Endodermal cell (in vitro differentiated cells): ENCODE results near the gene PDZD4. TPM values are rescaled to one million over a fixed set of nuclear protein-coding genes. Genes with fewer than 3 reads are reported as not detected.

ENCODE experiments used
- DNase-seq: peaks from one replicate; pipeline ENCODE4 v3.0.0-alpha.2; 2017
- H3K27ac ChIP-seq: 2 replicates; pipeline ENCODE4 v1.5.1; 2013; ENCODE audit warnings: mild to moderate bottlenecking, low read depth, low read length, moderate library complexity
- H3K27me3 ChIP-seq: 2 replicates; pipeline ENCODE4 v1.6.1; 2013; ENCODE audit warnings: mild to moderate bottlenecking, low read length, moderate library complexity; ENCODE audit not compliant: insufficient read depth, control insufficient read depth, poor library complexity, severe bottlenecking
- H3K36me3 ChIP-seq: 2 replicates; pipeline ENCODE4 v1.7.0; 2013; ENCODE audit warnings: mild to moderate bottlenecking, low read length, moderate library complexity; ENCODE audit not compliant: control insufficient read depth, insufficient read depth
- H3K4me1 ChIP-seq: one replicate; pipeline ENCODE4 v1.7.0; 2013; ENCODE audit warnings: low read length; ENCODE audit not compliant: control insufficient read depth, insufficient read depth
- H3K4me3 ChIP-seq: 2 replicates; pipeline ENCODE4 v1.5.1; 2013; ENCODE audit warnings: mild to moderate bottlenecking, low read length, moderate library complexity
- H3K9ac ChIP-seq: 2 replicates; pipeline ENCODE4 v1.6.1; 2013; ENCODE audit warnings: mild to moderate bottlenecking, low read length, moderate library complexity; ENCODE audit not compliant: poor library complexity, severe bottlenecking; ENCODE audit errors: extremely low read depth
- H3K9me3 ChIP-seq: 2 replicates; pipeline ENCODE4 v1.6.1; 2013; ENCODE audit warnings: mild to moderate bottlenecking, low read length, moderate library complexity; ENCODE audit not compliant: control insufficient read depth
- H3K27ac Mint-ChIP-seq: 2 replicates; pipeline ENCODE4 v1.8.0; 2020; ENCODE audit warnings: mixed read lengths
- H3K27me3 Mint-ChIP-seq: 2 replicates; pipeline ENCODE4 v1.8.0; 2021; ENCODE audit warnings: mild to moderate bottlenecking, mixed read lengths; ENCODE audit not compliant: insufficient read depth
- H3K36me3 Mint-ChIP-seq: 2 replicates; pipeline ENCODE4 v1.8.0; 2020; ENCODE audit warnings: low read depth, mixed read lengths
- H3K4me1 Mint-ChIP-seq: 2 replicates; pipeline ENCODE4 v1.8.0; 2020; ENCODE audit warnings: mixed read lengths
- H3K4me3 Mint-ChIP-seq: 2 replicates; pipeline ENCODE4 v1.8.0; 2020; ENCODE audit warnings: mild to moderate bottlenecking, moderate library complexity, mixed read lengths
- H3K9me3 Mint-ChIP-seq: 2 replicates; pipeline ENCODE4 v1.8.0; 2020; ENCODE audit warnings: mild to moderate bottlenecking, mixed read lengths
- CTCF ChIP-seq: fragments of 200-600 bp; sonication (generic); conservative IDR thresholded peaks from 2 replicates; pipeline ENCODE4 v1.5.0; 2021; ENCODE audit warnings: antibody characterized with exemption, mild to moderate bottlenecking
- WGBS, 2 experiments: methylation state at CpG; one replicate each; pipeline versions ENCODE4 v1.1.5 to v1.1.7; 2013; ENCODE audit warnings: missing lambda C conversion rate in 2 of 2, mixed read lengths in 1 of 2; ENCODE audit not compliant: insufficient coverage in 1 of 2, insufficient read length in 1 of 2; 5-methylcytosine and 5-hydroxymethylcytosine counted together
- total RNA-seq, 2 donors: library from RNA; stranded (reverse); fragmentation: NEBNext Ultra II Directional in 1 of 2; extraction: Animal tissue kit (Norgen Biotek cat#: 25700) in 1 of 2; gene quantifications; 2 replicates in 1 of 2; 3 replicates in 1 of 2; pipeline ENCODE4 v1.2.1, GENCODE V29; 2021

Gene PDZD4
- total RNA-seq, 2 donors from 2014 or later = 30.1 to 68.3 TPM

GRCh38 chrX:153830640-153831428 is 490 bp upstream of the PDZD4 start:
- peak overlapping the region; percentile 45 for H3K4me3 Mint-ChIP-seq
- no peak for TF ChIP-seq CTCF
- no peak overlapping the region for H3K27ac ChIP-seq
- H3K27me3 ChIP-seq = no peaks in the 10 kb centered on the region
- peaks cover 12% of the 10 kb centered on the region for H3K4me1 Mint-ChIP-seq
- WGBS, 2 experiments = 1% methylated on average over 94 of the region's 102 CpGs; no CpG with 5 or more reads in 1 of the 2 experiments
- H3K27ac Mint-ChIP-seq = no peak overlapping the region
- H3K9ac ChIP-seq = no peak overlapping the region
- no peak overlapping the region for H3K4me3 ChIP-seq
- peaks cover 5% of the 10 kb centered on the region for H3K36me3 Mint-ChIP-seq
- peaks cover 6% of the 10 kb centered on the region for H3K27me3 Mint-ChIP-seq
- no peaks in the 10 kb centered on the region for H3K9me3 ChIP-seq
- H3K4me1 ChIP-seq = no peaks in the 10 kb centered on the region
- peak; percentile 61 for DNase-seq
- peaks cover 55% of the 10 kb centered on the region for H3K9me3 Mint-ChIP-seq
- no peaks in the 10 kb centered on the region for H3K36me3 ChIP-seq

- no peak overlapping the region for H3K27ac Mint-ChIP-seq
- peak overlapping the region; percentile 76 for H3K4me3 ChIP-seq
- WGBS, 2 experiments = 0% methylated on average over 27 of the region's 27 CpGs; no CpG with 5 or more reads in 1 of the 2 experiments
Observed at GRCh38 chrX:153829549-153829798, 870 bp downstream of the PDZD4 start.

GRCh38 chrX:153828723-153829548 is 1.4 kb downstream of the PDZD4 start:
- Mint-ChIP-seq H3K4me3 (peak overlapping the region; percentile 69), H3K4me1 (peaks cover 12% of the 10 kb centered on the region), H3K9me3 (peaks cover 56% of the 10 kb centered on the region), H3K27me3 (peaks cover 6% of the 10 kb centered on the region), H3K36me3 (peaks cover 5% of the 10 kb centered on the region), H3K27ac (peak overlapping the region; percentile 80)
- no peaks in the 10 kb centered on the region for H3K9me3 ChIP-seq
- H3K4me1 ChIP-seq = no peaks in the 10 kb centered on the region
- no peaks in the 10 kb centered on the region for H3K36me3 ChIP-seq
- no peaks in the 10 kb centered on the region for H3K27me3 ChIP-seq
- WGBS, 2 experiments = 0% methylated on average over 3 to 31 of the region's 50 CpGs
- H3K27ac ChIP-seq = no peak overlapping the region
- H3K9ac ChIP-seq = peak overlapping the region; percentile 70
- TF ChIP-seq CTCF = peak; percentile 32
- peak overlapping the region; percentile 83 for H3K4me3 ChIP-seq
- peak; percentile 88 for DNase-seq

More at GRCh38 chrX:153829549-153829798, 870 bp downstream of the PDZD4 start:
- Histone ChIP-seq H3K27me3 (no peaks in the 10 kb centered on the region), H3K9ac (peak overlapping the region; percentile 20), H3K36me3 (no peaks in the 10 kb centered on the region), H3K4me1 (no peaks in the 10 kb centered on the region), H3K27ac (no peak overlapping the region), H3K9me3 (no peaks in the 10 kb centered on the region)
- peaks cover 57% of the 10 kb centered on the region for H3K9me3 Mint-ChIP-seq
- H3K4me1 Mint-ChIP-seq = peaks cover 12% of the 10 kb centered on the region
- H3K4me3 Mint-ChIP-seq = peak overlapping the region; percentile 69
- peaks cover 6% of the 10 kb centered on the region for H3K27me3 Mint-ChIP-seq
- no peak for DNase-seq
- peaks cover 5% of the 10 kb centered on the region for H3K36me3 Mint-ChIP-seq
- no peak for TF ChIP-seq CTCF
